ENCODE results near the gene CA6. TPM values are rescaled to one million over a fixed set of nuclear protein-coding genes. Genes with fewer than 3 reads are reported as not detected.
"Not testable (repeated sequence)": the region's sequence is repeated elsewhere in the genome, so short reads cannot be mapped to it uniquely, and the experiment has no call there.

CA6 gene
- total RNA-seq, 1 experiment from 2014 or later, result not detected

DNA sequence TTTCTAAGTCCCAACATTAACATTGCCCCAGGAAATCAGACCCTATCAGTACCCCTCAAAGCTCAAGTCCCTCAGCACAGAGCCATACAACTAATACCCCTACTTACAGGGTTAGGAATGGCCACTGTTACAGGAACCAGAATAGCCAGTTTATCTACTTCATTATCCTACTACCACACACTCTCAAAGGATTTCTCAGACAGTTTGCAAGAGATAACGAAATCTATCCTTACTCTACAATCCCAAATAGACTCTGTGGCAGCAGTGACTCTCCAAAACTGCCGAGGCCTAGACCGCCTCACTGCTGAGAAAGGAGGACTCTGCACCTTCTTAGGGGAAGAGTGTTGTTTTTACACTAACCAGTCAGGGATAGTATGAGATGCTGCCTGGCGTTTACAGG lies 48.2 kb upstream of the CA6 start:
- H2BK120ac ChIP-seq (ENCODE audit: low read depth, low read length, poor library complexity, severe bottlenecking); H3K18ac ChIP-seq (ENCODE audit: insufficient read length, low read depth, low read length); H2AK5ac ChIP-seq (ENCODE audit: insufficient read length, low read length); H3T11ph ChIP-seq (ENCODE audit: low read length); H3K27ac ChIP-seq (ENCODE audit: insufficient read length, low read depth, low read length); H3K79me1 ChIP-seq (ENCODE audit: insufficient read depth, low read depth, low read length, poor library complexity, severe bottlenecking); H3K36me3 Mint-ChIP-seq (ENCODE audit: insufficient read depth in 1 of 3, low read depth in 3 of 3); H3K4me1 ChIP-seq (ENCODE audit: insufficient read depth, low read length); H3K27me3 Mint-ChIP-seq (ENCODE audit: low read depth); H4K91ac ChIP-seq (ENCODE audit: insufficient read length, low read depth, low read length); H3K4me3 Mint-ChIP-seq; H3K4ac ChIP-seq (ENCODE audit: low read depth, low read length); H3K14ac ChIP-seq (ENCODE audit: insufficient read depth, low read length); H2AFZ ChIP-seq (ENCODE audit: low read length); H3K79me2 ChIP-seq (ENCODE audit: insufficient read depth, low read length); H3K9me3 ChIP-seq (ENCODE audit: control insufficient read depth, low read depth, low read length); H3K9me3 Mint-ChIP-seq; H2BK12ac ChIP-seq (ENCODE audit: insufficient read length, low read depth, low read length); H4K8ac ChIP-seq (replicated peaks; ENCODE audit: insufficient read length, low read depth, low read length); H3K27ac Mint-ChIP-seq; H3K9ac ChIP-seq (ENCODE audit: extremely low read depth, insufficient read length, low read length); H3K56ac ChIP-seq (ENCODE audit: insufficient read length, low read depth, low read length); H3K4me2 ChIP-seq (ENCODE audit: insufficient read depth, insufficient read length, low read length); H4K5ac ChIP-seq (ENCODE audit: insufficient read length, low read depth, low read length); H4K20me1 ChIP-seq (ENCODE audit: control insufficient read depth, insufficient read depth, insufficient read length); DNase-seq; H2BK5ac ChIP-seq (ENCODE audit: insufficient read length, low read length); H2BK15ac ChIP-seq (ENCODE audit: low read depth, low read length); H3K27me3 ChIP-seq (ENCODE audit: insufficient read depth, low read length); H3K4me1 Mint-ChIP-seq; H3K23ac ChIP-seq (ENCODE audit: insufficient read length, low read depth, low read length); H3K23me2 ChIP-seq (ENCODE audit: insufficient read length, low read depth, low read length, poor library complexity, severe bottlenecking); H2BK20ac ChIP-seq (ENCODE audit: low read depth, low read length, poor library complexity, severe bottlenecking): not testable (repeated sequence)
- no CpG with 5 or more reads among the region's 4 CpGs for WGBS (ENCODE audit: extremely low coverage, insufficient read length, low lambda C conversion rate)

DNA sequence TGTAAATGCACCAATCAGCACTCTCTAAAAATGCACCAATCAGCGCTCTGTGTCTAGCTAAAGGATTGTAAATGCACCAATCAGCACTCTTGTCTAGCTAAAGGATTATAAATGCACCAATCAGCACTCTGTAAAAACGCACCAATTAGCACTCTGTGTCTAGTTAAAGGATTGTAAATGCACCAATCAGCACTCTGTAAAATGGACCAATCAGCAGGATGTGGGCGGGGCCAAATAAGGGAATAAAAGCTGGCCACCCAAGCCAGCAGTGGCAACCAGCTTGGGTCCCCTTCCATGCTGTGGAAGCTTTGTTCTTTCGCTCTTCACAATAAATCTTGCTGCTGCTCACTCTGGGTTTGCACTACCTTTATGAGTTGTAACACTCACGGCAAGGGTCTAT lies 47.2 kb upstream of the CA6 start:
- not testable (repeated sequence) for H2AFZ ChIP-seq (ENCODE audit: low read length); H3K27me3 Mint-ChIP-seq (ENCODE audit: low read depth); H3K9me3 ChIP-seq (ENCODE audit: control insufficient read depth, low read depth, low read length); H4K8ac ChIP-seq (replicated peaks; ENCODE audit: insufficient read length, low read depth, low read length); H4K91ac ChIP-seq (ENCODE audit: insufficient read length, low read depth, low read length); H2BK120ac ChIP-seq (ENCODE audit: low read depth, low read length, poor library complexity, severe bottlenecking); H3K27ac ChIP-seq (ENCODE audit: insufficient read length, low read depth, low read length); H3K4ac ChIP-seq (ENCODE audit: low read depth, low read length); H3K4me2 ChIP-seq (ENCODE audit: insufficient read depth, insufficient read length, low read length); H2BK15ac ChIP-seq (ENCODE audit: low read depth, low read length); H3K23ac ChIP-seq (ENCODE audit: insufficient read length, low read depth, low read length); H2BK12ac ChIP-seq (ENCODE audit: insufficient read length, low read depth, low read length); H3K14ac ChIP-seq (ENCODE audit: insufficient read depth, low read length); H3K56ac ChIP-seq (ENCODE audit: insufficient read length, low read depth, low read length); H3K4me3 Mint-ChIP-seq; H3K27ac Mint-ChIP-seq; H3K79me2 ChIP-seq (ENCODE audit: insufficient read depth, low read length); H3K18ac ChIP-seq (ENCODE audit: insufficient read length, low read depth, low read length); H3K9ac ChIP-seq (ENCODE audit: extremely low read depth, insufficient read length, low read length); H2AK5ac ChIP-seq (ENCODE audit: insufficient read length, low read length); DNase-seq; H3K23me2 ChIP-seq (ENCODE audit: insufficient read length, low read depth, low read length, poor library complexity, severe bottlenecking); H2BK5ac ChIP-seq (ENCODE audit: insufficient read length, low read length); H3K4me1 Mint-ChIP-seq; H3T11ph ChIP-seq (ENCODE audit: low read length); H3K79me1 ChIP-seq (ENCODE audit: insufficient read depth, low read depth, low read length, poor library complexity, severe bottlenecking); H3K9me3 Mint-ChIP-seq; H2BK20ac ChIP-seq (ENCODE audit: low read depth, low read length, poor library complexity, severe bottlenecking); H3K27me3 ChIP-seq (ENCODE audit: insufficient read depth, low read length); H3K36me3 Mint-ChIP-seq (ENCODE audit: insufficient read depth in 1 of 3, low read depth in 3 of 3); H3K4me1 ChIP-seq (ENCODE audit: insufficient read depth, low read length); H4K20me1 ChIP-seq (ENCODE audit: control insufficient read depth, insufficient read depth, insufficient read length); H4K5ac ChIP-seq (ENCODE audit: insufficient read length, low read depth, low read length)
- no CpG with 5 or more reads among the region's 5 CpGs for WGBS (ENCODE audit: extremely low coverage, insufficient read length, low lambda C conversion rate)

All from H9 (cell line).